Forelimb muscle (tissue), 1 donor: Measurements from ENCODE around the gene ZMIZ1. TPM values are rescaled to one million over a fixed set of nuclear protein-coding genes. Genes with fewer than 3 reads are reported as not detected.

Experiments
- DNase-seq: peaks from one replicate; pipeline ENCODE4 v3.0.0-alpha.2; 2013; ENCODE audit warnings: low read depth
- polyA plus RNA-seq: library from polyadenylated mRNA; unstranded; fragments of 120-200 nt; gene quantifications from one replicate; pipeline ENCODE4 v1.2.1, GENCODE V29; 2013; ENCODE audit not compliant: insufficient read length

Gene ZMIZ1
- polyA plus RNA-seq, 1 donor, result 29.8 TPM

GRCh38 chr10:79284158-79284871 is 215.5 kb downstream of the ZMIZ1 start:
- DNase-seq, result no peak

DNA sequence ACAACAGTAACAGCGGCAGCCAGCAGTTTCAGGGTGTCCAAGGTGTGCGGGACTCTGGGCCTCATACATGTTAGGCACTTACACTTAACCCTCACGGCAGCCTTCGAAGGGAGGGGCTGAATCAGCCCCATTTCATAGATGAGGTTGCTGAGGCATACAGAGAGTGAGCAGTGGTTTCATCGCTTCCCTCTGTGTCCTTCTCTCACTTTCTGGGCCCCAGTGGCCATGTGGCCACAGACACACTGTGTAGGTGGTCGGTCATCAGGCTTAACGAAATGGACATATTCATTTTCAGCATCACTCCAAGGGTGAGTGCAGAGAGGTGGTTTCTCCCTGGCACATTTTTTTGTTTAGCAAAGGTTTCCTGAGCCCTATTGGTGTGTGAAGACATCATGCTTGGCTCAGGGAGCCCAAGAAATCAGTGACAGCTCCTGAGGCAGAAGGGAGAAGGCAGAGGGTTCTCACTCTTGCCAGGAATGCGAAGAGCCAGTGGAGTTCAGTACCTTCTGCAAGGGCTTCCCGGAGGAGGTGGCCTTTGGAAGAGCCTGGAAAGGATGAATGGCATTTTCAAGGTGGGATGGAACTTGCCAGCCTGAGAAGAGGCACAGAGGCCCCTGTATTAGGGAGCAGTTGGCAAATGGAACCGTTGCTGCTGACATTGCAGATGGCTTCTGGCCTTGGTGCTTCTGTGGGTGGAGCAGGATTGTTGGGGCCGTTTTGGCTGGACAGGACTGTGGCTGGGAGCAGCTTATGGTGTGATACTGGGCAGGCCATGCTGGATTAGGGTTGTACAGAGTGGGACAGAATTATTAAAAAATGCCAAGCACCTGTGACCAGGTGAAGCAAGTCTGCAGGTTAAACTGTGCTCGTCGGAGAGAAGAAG is 216.8 kb downstream of the ZMIZ1 start:
- DNase-seq, result no peak

- no peak for DNase-seq
Observed at GRCh38 chr10:79286318-79286951, 217.7 kb downstream of the ZMIZ1 start.

- DNase-seq, result no peak
Observed at GRCh38 chr10:79287973-79288723, 219.4 kb downstream of the ZMIZ1 start.

- DNase-seq, result no peak
Observed at GRCh38 chr10:79289801-79290200, 221.0 kb downstream of the ZMIZ1 start.

DNA sequence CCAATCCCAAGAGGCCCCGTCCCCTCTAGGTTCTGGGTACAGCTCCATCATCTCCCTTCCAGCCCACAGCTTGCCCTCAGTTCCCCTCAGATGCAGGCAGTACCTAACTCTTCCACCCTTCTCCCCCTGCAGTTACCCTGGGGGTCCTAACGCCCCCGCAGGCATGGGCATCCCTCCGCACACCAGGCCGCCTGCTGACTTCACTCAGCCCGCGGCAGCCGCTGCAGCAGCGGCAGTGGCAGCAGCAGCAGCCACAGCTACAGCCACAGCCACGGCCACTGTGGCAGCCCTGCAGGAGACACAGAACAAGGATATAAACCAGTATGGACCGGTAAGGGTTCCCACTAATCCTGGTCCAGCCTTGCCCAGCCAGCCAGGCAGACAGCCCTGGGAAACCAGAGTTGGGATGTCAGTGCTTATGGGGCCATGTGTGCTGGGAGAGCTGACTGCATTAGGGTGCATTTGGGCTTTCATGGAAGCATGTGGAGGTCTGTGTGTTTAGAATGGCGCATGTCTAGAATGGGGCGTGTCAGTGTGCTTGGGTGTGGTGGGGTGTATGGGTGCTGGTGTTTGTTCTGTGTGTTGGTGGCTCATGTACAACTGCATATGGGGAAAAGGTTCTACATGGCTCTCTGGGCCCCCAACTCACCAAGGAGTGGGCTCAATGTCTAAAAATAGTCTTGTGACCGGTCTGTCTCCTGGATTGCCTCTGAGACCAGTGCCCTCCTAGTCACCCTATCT is 223.4 kb downstream of the ZMIZ1 start:
- DNase-seq, result no peak

- no peak for DNase-seq
Observed at GRCh38 chr10:79292891-79293746, 224.4 kb downstream of the ZMIZ1 start.

DNA sequence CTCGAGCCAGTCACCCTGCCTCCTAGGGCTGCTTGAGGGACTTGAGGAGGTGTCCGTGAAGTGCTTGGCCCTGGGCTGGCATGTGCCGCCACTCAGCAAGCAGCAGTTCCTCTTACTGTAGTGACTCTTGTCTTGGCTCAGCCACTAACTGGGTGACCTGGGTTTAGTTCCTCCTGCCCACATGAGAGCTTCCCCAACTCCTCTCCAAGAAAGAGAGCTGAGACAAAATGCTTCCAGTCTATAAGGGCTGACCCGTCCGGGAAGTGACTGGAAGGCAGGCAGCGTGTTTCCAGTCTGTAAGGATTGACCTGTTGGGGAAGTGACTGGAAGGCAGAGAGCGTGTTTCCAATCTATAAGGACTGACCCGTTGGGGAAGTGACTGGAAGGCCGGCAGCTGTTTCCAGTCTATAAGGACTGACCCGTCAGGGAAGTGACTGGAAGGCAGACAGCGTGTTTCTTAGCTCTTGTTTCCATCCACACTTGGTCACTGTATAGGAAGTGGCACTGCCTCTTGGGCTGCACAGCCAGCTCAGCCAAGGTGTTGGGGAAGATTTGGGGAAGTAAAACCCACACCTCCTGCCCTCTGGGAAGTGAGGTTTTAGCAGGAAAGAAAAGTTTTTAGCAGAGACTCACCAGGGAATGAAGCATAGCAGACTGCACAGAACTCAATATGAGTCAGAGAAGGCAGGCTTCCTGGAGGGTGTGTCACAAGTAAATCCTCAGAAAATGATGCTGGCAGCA is 225.2 kb downstream of the ZMIZ1 start:
- peak; percentile 20 for DNase-seq

GRCh38 chr10:79295563-79295962 is 226.8 kb downstream of the ZMIZ1 start:
- no peak for DNase-seq

DNA sequence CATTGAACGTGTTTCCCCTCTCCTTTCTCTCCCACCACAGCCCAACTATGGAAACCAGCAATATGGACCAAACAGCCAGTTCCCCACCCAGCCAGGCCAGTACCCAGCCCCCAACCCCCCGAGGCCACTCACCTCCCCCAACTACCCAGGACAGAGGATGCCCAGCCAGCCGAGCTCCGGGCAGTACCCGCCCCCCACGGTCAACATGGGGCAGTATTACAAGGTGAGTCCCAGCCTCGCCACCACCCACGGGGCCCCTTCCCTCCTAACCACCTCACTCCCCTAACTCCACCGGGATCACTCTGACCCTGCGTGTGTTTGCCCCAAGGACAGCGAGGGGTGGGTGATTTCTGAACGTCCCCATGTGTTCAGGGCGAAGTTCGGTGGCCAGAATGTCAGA is 227.7 kb downstream of the ZMIZ1 start:
- DNase-seq, result no peak

GRCh38 chr10:79298403-79299244 is 229.9 kb downstream of the ZMIZ1 start:
- DNase-seq, result no peak

- no peak for DNase-seq
Observed at GRCh38 chr10:79299397-79300241, 230.9 kb downstream of the ZMIZ1 start.

DNA sequence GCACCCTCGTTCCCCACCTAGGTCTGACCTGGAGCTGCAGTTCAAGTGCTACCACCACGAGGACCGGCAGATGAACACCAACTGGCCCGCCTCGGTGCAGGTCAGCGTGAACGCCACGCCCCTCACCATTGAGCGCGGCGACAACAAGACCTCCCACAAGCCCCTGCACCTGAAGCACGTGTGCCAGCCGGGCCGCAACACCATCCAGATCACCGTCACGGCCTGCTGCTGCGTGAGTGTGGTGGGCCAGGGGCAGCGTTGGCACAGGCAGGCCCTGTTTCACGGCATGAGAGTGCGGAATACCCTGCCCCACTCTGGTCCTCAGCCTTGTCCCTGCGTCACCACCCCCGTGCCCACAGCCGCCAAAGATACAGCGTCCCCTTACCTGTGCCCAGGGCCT is 231.9 kb downstream of the ZMIZ1 start:
- no peak for DNase-seq

GRCh38 chr10:79301754-79302530 is 233.2 kb downstream of the ZMIZ1 start:
- DNase-seq, result no peak

GRCh38 chr10:79303631-79304478 is 235.1 kb downstream of the ZMIZ1 start:
- DNase-seq, result no peak
